MCF 10A (cell line): ENCODE results near the gene CEPT1. TPM values are rescaled to one million over a fixed set of nuclear protein-coding genes. Genes with fewer than 3 reads are reported as not detected.

Source experiments
- BruUV-seq: library from RNA; stranded (reverse); fragments of 400-500 nt; replicated peaks from 2 replicates; lab custom pipeline; 2021; lab: Mats Ljungman, UMichigan
- CTCF ChIA-PET: fragments of 300-600 bp; sonication (Branson Sonifier 250); formaldehyde crosslinking; extraction: SDS; loops from one replicate; lab custom pipeline; 2021; ENCODE audit warnings: antibody characterized with exemption, inconsistent platforms; lab: Yijun Ruan, JAX
- POLR2A ChIA-PET: fragments of 300-600, 350-650 bp; sonication (Branson Sonifier 250); formaldehyde crosslinking; extraction: SDS; loops from one replicate; lab custom pipeline; 2020; ENCODE audit warnings: antibody characterized with exemption, inconsistent platforms; lab: Yijun Ruan, JAX
- DNase-seq: peaks from one replicate; pipeline ENCODE4 v3.0.0-alpha.2; 2018; ENCODE audit not compliant: unreplicated experiment
- H3K27ac Mint-ChIP-seq: one replicate; pipeline ENCODE4 v1.8.0; 2022; ENCODE audit warnings: mild to moderate bottlenecking, low read depth, mixed read lengths; ENCODE audit not compliant: unreplicated experiment
- H3K27me3 Mint-ChIP-seq: one replicate; pipeline ENCODE4 v1.8.0; 2022; ENCODE audit warnings: mixed read lengths; ENCODE audit not compliant: insufficient read depth, unreplicated experiment
- H3K36me3 Mint-ChIP-seq: one replicate; pipeline ENCODE4 v1.8.0; 2022; ENCODE audit warnings: mild to moderate bottlenecking, moderate library complexity, mixed read lengths; ENCODE audit not compliant: insufficient read depth, unreplicated experiment
- H3K4me1 Mint-ChIP-seq: one replicate; pipeline ENCODE4 v1.8.0; 2022; ENCODE audit warnings: mixed read lengths; ENCODE audit not compliant: insufficient read depth, unreplicated experiment
- H3K4me3 Mint-ChIP-seq: one replicate; pipeline ENCODE4 v1.8.0; 2022; ENCODE audit warnings: mild to moderate bottlenecking, moderate library complexity, mixed read lengths; ENCODE audit not compliant: unreplicated experiment
- H3K9me3 Mint-ChIP-seq: one replicate; pipeline ENCODE4 v1.8.0; 2022; ENCODE audit warnings: mixed read lengths; ENCODE audit not compliant: unreplicated experiment
- intact Hi-C: fragments of 100-400 bp; cut with micrococcal nuclease; formaldehyde crosslinking; loops from 2 replicates; pipeline ENCODE4 v1.14.1; 2022
- total RNA-seq: library from RNA; stranded (reverse); gene quantifications from 2 replicates; pipeline ENCODE4 v1.2.3, GENCODE V29; 2022
- TF ChIP-seq, protein P1 (sequence below): fragments of 200-600 bp; IDR thresholded peaks from one replicate; pipeline ENCODE4 v1.8.0; 2022; ENCODE audit warnings: antibody characterized with exemption, mild to moderate bottlenecking; ENCODE audit not compliant: unreplicated experiment

The CEPT1 gene
- total RNA-seq, 1 experiment from 2014 or later = 45.0 TPM

DNA sequence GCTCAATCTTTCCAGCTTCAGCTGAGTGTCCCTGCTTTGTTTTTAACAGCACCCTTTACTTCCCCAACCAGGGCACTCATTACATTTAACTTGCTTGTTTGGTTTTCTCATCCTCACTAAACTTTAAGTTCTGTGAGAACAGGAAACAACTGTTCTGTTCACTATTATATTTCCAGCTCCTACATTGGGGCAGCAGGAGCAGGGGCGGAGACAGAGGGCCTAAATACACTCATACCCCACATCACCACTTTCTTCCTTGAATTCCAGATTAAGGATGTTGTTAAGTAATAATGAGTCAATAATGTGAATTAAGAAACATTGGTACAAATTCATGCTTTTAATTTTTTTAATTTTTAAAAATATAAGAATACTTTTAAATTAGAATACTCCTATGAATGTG is 6.2 kb upstream of the CEPT1 start:
- no peak overlapping the region for H3K4me3 Mint-ChIP-seq
- H3K36me3 Mint-ChIP-seq = peaks cover 50% of the 10 kb centered on the region
- H3K9me3 Mint-ChIP-seq = no peaks in the 10 kb centered on the region
- TF ChIP-seq, protein P1, sequence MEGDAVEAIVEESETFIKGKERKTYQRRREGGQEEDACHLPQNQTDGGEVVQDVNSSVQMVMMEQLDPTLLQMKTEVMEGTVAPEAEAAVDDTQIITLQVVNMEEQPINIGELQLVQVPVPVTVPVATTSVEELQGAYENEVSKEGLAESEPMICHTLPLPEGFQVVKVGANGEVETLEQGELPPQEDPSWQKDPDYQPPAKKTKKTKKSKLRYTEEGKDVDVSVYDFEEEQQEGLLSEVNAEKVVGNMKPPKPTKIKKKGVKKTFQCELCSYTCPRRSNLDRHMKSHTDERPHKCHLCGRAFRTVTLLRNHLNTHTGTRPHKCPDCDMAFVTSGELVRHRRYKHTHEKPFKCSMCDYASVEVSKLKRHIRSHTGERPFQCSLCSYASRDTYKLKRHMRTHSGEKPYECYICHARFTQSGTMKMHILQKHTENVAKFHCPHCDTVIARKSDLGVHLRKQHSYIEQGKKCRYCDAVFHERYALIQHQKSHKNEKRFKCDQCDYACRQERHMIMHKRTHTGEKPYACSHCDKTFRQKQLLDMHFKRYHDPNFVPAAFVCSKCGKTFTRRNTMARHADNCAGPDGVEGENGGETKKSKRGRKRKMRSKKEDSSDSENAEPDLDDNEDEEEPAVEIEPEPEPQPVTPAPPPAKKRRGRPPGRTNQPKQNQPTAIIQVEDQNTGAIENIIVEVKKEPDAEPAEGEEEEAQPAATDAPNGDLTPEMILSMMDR = no peak
- intact Hi-C loops = no loop called here
- POLR2A ChIA-PET = interaction anchor here (1.0 kb wide), 1 partner anchor 11 kb away, joined by 3 read pairs; no protein-coding TSS in a partner anchor
- BruUV-seq = no TSS peak
- H3K4me1 Mint-ChIP-seq = peaks cover 5% of the 10 kb centered on the region
- H3K27ac Mint-ChIP-seq = peak overlapping the region; percentile 52
- H3K27me3 Mint-ChIP-seq = no peaks in the 10 kb centered on the region
- CTCF ChIA-PET = interaction anchor here (0.5 kb wide), 1 partner anchor 13 kb away, joined by 3 read pairs; no protein-coding TSS in a partner anchor
- DNase-seq = no peak

DNA sequence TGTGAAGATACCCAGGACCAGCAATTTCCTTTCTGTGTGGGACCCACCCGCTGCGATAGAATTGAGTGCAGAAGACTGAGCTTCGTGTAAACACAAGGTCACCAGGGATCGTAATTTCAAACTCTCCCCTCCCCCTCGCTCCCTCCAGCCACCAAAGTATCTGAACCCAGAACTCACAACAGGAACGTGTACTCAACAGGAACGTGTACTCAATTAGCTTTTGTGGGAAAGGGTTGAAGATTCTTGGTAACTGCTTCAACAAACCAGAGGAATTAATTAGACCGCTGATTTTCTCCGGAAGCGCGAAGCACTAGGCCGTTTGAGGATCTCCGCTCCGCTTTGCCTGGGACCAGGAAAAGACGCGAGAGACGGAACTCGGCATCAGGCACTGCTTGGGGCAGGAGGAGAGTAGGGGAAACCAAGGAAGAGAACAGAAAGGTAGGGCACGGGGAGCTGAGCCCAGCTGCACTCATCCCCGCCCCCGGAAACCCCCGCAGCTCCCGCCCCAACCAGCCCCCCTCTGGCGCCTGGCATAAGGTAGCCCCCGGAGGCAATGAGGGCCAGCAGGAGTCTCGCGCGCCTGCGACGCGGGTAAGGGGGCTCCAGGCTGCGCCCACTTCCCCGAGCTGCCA is 583 bp upstream of the CEPT1 start:
- peak; percentile 65 for DNase-seq
- no peaks in the 10 kb centered on the region for H3K27me3 Mint-ChIP-seq
- peaks cover 28% of the 10 kb centered on the region for H3K4me1 Mint-ChIP-seq
- ChIA-PET CTCF (interaction anchor here (0.5 to 2.4 kb wide), 4 partner anchors 15 to 345 kb away, joined by 3 to 7 read pairs (median 5); no protein-coding TSS in a partner anchor), POLR2A (interaction anchor here (0.6 to 2.3 kb wide), 28 partner anchors 9 to 615 kb away, joined by 3 to 20 read pairs (median 3); partner anchors contain the start of genes ATP5PB, CHI3L2, INKA2 and WDR77)
- intact Hi-C loops = no loop called here
- BruUV-seq = no TSS peak
- H3K36me3 Mint-ChIP-seq = peaks cover 35% of the 10 kb centered on the region
- H3K27ac Mint-ChIP-seq = peak overlapping the region; percentile 97
- TF ChIP-seq, protein P1 = no peak
- H3K9me3 Mint-ChIP-seq = no peaks in the 10 kb centered on the region
- peak overlapping the region; percentile 94 for H3K4me3 Mint-ChIP-seq

DNA sequence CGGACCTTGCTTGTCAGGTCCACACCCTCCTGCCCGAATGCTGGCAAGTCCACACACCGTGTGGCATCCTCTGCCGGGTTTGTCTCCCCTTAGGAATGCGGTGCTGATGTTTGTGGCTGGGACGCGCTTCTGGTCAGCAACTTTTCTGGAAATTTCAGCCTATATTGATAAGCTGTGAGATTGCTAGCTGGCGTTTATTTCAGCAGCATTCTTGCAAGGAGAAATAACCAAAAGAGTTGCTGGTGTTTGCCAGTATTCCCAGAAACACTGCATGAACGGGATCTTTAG is 601 bp downstream of the CEPT1 start:
- BruUV-seq = no TSS peak
- Mint-ChIP-seq H3K4me1 (peaks cover 24% of the 10 kb centered on the region), H3K9me3 (no peaks in the 10 kb centered on the region), H3K36me3 (peaks cover 25% of the 10 kb centered on the region), H3K27ac (peak overlapping the region; percentile 97), H3K4me3 (peak overlapping the region; percentile 94), H3K27me3 (no peaks in the 10 kb centered on the region)
- ChIA-PET CTCF (interaction anchor here (0.6 to 2.4 kb wide), 3 partner anchors 26 to 110 kb away, joined by 4 to 7 read pairs (median 5); no protein-coding TSS in a partner anchor), POLR2A (interaction anchor here (0.5 to 2.9 kb wide), 11 partner anchors 9 to 656 kb away, joined by 3 to 12 read pairs (median 4); partner anchors contain the start of genes ATP5PB, INKA2, LRIF1 and WDR77)
- intact Hi-C loops = loop anchor here (2.0 kb wide), 1 partner anchor 108 kb away; no protein-coding TSS in a partner anchor
- TF ChIP-seq, protein P1 = no peak
- DNase-seq = peak; percentile 61
